ENCODE results near the gene UBASH3A. TPM values are rescaled to one million over a fixed set of nuclear protein-coding genes. Genes with fewer than 3 reads are reported as not detected.

The UBASH3A gene
- polyA plus RNA-seq, 1 of the 3 experiments (the other 2 are of a cell fraction): not detected

- ChIA-PET CTCF (interaction anchor here (1.0 kb wide), 1 partner anchor 13 kb away, joined by 3 read pairs; no protein-coding TSS in a partner anchor), POLR2A (no interaction called here)
- Histone ChIP-seq H3K9me2 (no peaks in the 10 kb centered on the region), H3K9me3 (no peaks in the 10 kb centered on the region), H2AFZ (ENCODE audit: low read depth) (no peak overlapping the region), H3K9ac (no peak overlapping the region), H3K4me3 (ENCODE audit: low read depth in 2 of 2, low read length in 1 of 2) (no peak overlapping the region), H3K4me1 (ENCODE audit: control insufficient read depth in 1 of 2, insufficient read depth in 2 of 2, low read depth in 1 of 2, low read length in 1 of 2) (no peaks in the 10 kb centered on the region; a peak in 1 of 4 replicates), H3K36me3 (replicated peaks in 1 of 2; ENCODE audit: control insufficient read depth in 1 of 2, insufficient read depth in 2 of 2, low read length in 1 of 2) (no peaks in the 10 kb centered on the region), H3K4me2 (no peak overlapping the region), H3K79me2 (ENCODE audit: insufficient read depth) (no peaks in the 10 kb centered on the region), H4K20me1 (ENCODE audit: insufficient read depth) (no peaks in the 10 kb centered on the region), H3K27me3 (ENCODE audit: insufficient read depth) (no peaks in the 10 kb centered on the region), H3F3A (replicated peaks; ENCODE audit: insufficient read depth) (no peaks in the 10 kb centered on the region), H3K27ac (ENCODE audit: low read depth in 2 of 2, low read length in 1 of 2) (no peak overlapping the region)
- 33% methylated on average over 6 of the region's 8 CpGs for WGBS (ENCODE audit: low lambda C conversion rate)
- DNase-seq: peak; percentile 27
- TF ChIP-seq NRF1 (IDR thresholded peaks at IDR 0.05; ENCODE audit: low read depth, low read length) (no peak), TEAD4 (IDR thresholded peaks at IDR 0.05; ENCODE audit: borderline replicate concordance, insufficient read depth) (no peak), FOSL2 (IDR thresholded peaks at IDR 0.05; ENCODE audit: borderline replicate concordance, low read depth) (no peak), MEF2A (IDR thresholded peaks at IDR 0.05; ENCODE audit: borderline replicate concordance, low read depth) (no peak), RCOR1 (IDR thresholded peaks at IDR 0.05; ENCODE audit: low read length) (no peak), MAX (IDR thresholded peaks at IDR 0.05; ENCODE audit: low read depth) (no peak), USF1 (IDR thresholded peaks at IDR 0.05; ENCODE audit: borderline replicate concordance, low read depth) (no peak), SIN3A (IDR thresholded peaks at IDR 0.05; ENCODE audit: borderline replicate concordance, low read depth, low read length) (no peak), RXRA (IDR thresholded peaks at IDR 0.05; ENCODE audit: borderline replicate concordance, low read depth) (no peak), EP300 (IDR thresholded peaks at IDR 0.05; ENCODE audit: borderline replicate concordance in 1 of 2, low read depth in 1 of 2, low read length in 1 of 2) (no peak)
Measured at GRCh38 chr21:42437786-42438185, 34.1 kb downstream of the UBASH3A start.

DNA sequence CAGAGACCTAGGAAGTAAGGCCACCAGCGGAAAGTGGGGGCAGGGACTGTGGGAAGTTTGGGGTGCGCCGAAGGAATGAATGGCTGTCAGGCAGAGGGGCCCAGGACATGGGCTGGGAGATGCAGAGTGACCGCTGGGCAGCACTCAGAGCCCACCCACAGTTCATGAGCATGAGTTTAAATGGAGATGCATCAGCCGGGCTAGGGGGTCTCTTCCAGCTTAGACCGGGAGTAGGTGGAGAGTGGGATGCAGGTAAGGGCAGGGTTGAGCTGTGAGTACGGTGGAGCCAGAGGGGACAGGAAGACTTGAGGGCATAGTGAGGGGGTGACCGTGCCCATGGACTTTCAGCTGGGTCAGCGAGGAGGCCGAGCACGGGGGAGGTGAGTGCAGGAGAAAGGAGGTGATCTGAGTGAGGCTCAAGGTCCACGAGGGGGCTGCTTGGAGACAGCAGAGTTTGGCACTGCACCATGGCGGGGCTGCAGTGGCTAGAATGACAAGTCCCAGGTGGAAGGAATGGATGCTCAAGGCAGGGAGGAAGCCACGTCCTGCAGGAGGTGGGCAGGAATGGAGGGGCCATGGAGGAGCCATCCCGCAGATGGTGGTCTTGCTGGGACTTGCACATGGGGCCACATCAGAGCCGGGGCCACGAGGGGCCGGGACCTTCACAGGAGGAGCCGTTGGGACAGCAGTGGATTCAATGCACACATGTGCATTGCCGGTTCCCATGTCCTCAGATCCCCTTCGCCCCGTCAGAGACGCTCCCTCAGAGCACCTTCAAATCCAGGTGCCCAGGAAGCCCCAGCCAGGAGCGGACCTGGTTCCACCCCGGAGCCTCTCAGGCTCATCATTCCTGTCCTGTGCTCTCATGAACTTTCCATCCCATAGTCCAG lies 34.9 kb downstream of the UBASH3A start:
- Histone ChIP-seq H3K27me3 (ENCODE audit: insufficient read depth) (no peaks in the 10 kb centered on the region), H3K27ac (ENCODE audit: low read depth in 2 of 2, low read length in 1 of 2) (no peak overlapping the region), H3K4me2 (no peak overlapping the region), H3F3A (replicated peaks; ENCODE audit: insufficient read depth) (no peaks in the 10 kb centered on the region), H3K9me2 (no peaks in the 10 kb centered on the region), H3K79me2 (ENCODE audit: insufficient read depth) (no peaks in the 10 kb centered on the region), H3K36me3 (replicated peaks in 1 of 2; ENCODE audit: control insufficient read depth in 1 of 2, insufficient read depth in 2 of 2, low read length in 1 of 2) (no peaks in the 10 kb centered on the region), H2AFZ (ENCODE audit: low read depth) (no peak overlapping the region), H4K20me1 (ENCODE audit: insufficient read depth) (no peaks in the 10 kb centered on the region), H3K4me1 (ENCODE audit: control insufficient read depth in 1 of 2, insufficient read depth in 2 of 2, low read depth in 1 of 2, low read length in 1 of 2) (no peaks in the 10 kb centered on the region; a peak in 1 of 4 replicates), H3K4me3 (ENCODE audit: low read depth in 2 of 2, low read length in 1 of 2) (no peak overlapping the region), H3K9me3 (no peaks in the 10 kb centered on the region), H3K9ac (no peak overlapping the region)
- ChIA-PET POLR2A (no interaction called here), CTCF (interaction anchor here (1.0 kb wide), 1 partner anchor 12 kb away, joined by 3 read pairs; no protein-coding TSS in a partner anchor)
- DNase-seq: no peak
- TF ChIP-seq USF2 (IDR thresholded peaks at IDR 0.05; ENCODE audit: borderline replicate concordance, low read depth, low read length): no peak
- WGBS (ENCODE audit: low lambda C conversion rate): 40% methylated on average over 20 of the region's 25 CpGs
